GM12872 (cell line): ENCODE measurements around the gene KRTAP5-4.

Source experiments
- CTCF ChIP-seq: IDR thresholded peaks from 3 replicates; pipeline ENCODE4 v1.5.1; 2011; ENCODE audit warnings: low read depth, mild to moderate bottlenecking, low read length, moderate library complexity; ENCODE audit not compliant: insufficient read depth

Gene KRTAP5-4

GRCh38 chr11:1622086-1622485, at the start of gene KRTAP5-4:
Gene KRTAP5-4, minus strand, starts transcription at chr11:1622138. Its CDS starts 45 bp downstream, at chr11:1622093.
- TF ChIP-seq CTCF: no peak

GRCh38 chr11:1671658-1672057, 49.7 kb upstream of the KRTAP5-4 start:
- TF ChIP-seq CTCF: no peak

- no peak for TF ChIP-seq CTCF
Observed at GRCh38 chr11:1670905-1671371, 49.0 kb upstream of the KRTAP5-4 start.

GRCh38 chr11:1669546-1670218, 47.7 kb upstream of the KRTAP5-4 start:
- TF ChIP-seq CTCF: no peak

- no peak for TF ChIP-seq CTCF
Observed at GRCh38 chr11:1668911-1669473, 47.1 kb upstream of the KRTAP5-4 start.

GRCh38 chr11:1667906-1668305, 46.0 kb upstream of the KRTAP5-4 start:
- TF ChIP-seq CTCF: no peak

GRCh38 chr11:1667121-1667850, 45.3 kb upstream of the KRTAP5-4 start:
- TF ChIP-seq CTCF: no peak
